ENCODE data around the gene HEG1.

HEG1 gene

GRCh38 chr3:125069968-125070745 lies 14.4 kb upstream of the HEG1 start:
- FAIRE-seq: no peak

- no peak for FAIRE-seq
Measured at GRCh38 chr3:125069452-125069851, 13.7 kb upstream of the HEG1 start.

- FAIRE-seq: no peak
Measured at GRCh38 chr3:125068265-125068664, 12.5 kb upstream of the HEG1 start.

- FAIRE-seq: no peak
Measured at GRCh38 chr3:125067225-125067624, 11.4 kb upstream of the HEG1 start.

GRCh38 chr3:125062904-125063618 lies 7.3 kb upstream of the HEG1 start:
- FAIRE-seq: no peak

- FAIRE-seq: no peak
Measured at GRCh38 chr3:125061646-125062045, 5.8 kb upstream of the HEG1 start.

- no peak for FAIRE-seq
Measured at GRCh38 chr3:125061170-125061569, 5.4 kb upstream of the HEG1 start.

GRCh38 chr3:125059488-125060245 lies 3.9 kb upstream of the HEG1 start:
- FAIRE-seq: no peak

GRCh38 chr3:125058959-125059358 lies 3.2 kb upstream of the HEG1 start:
- FAIRE-seq: no peak

- FAIRE-seq: no peak
Measured at GRCh38 chr3:125058529-125058928, 2.7 kb upstream of the HEG1 start.

GRCh38 chr3:125057186-125057850 lies 1.5 kb upstream of the HEG1 start:
- FAIRE-seq: no peak

GRCh38 chr3:125055331-125055912 lies 375 bp downstream of the HEG1 start:
- no peak for FAIRE-seq

GRCh38 chr3:125054449-125055329 lies 1.1 kb downstream of the HEG1 start:
- FAIRE-seq: no peak

GRCh38 chr3:125054062-125054448 lies 1.7 kb downstream of the HEG1 start:
- no peak for FAIRE-seq

GRCh38 chr3:125053304-125053699 lies 2.5 kb downstream of the HEG1 start:
- FAIRE-seq: no peak

- FAIRE-seq: no peak
Measured at GRCh38 chr3:125052624-125053303, 3.0 kb downstream of the HEG1 start.

GRCh38 chr3:125051715-125052581 lies 3.8 kb downstream of the HEG1 start:
- FAIRE-seq: no peak

GRCh38 chr3:125051205-125051604 lies 4.6 kb downstream of the HEG1 start:
- FAIRE-seq: no peak

GRCh38 chr3:125050488-125051090 lies 5.2 kb downstream of the HEG1 start:
- FAIRE-seq: no peak

GRCh38 chr3:125048282-125048681 lies 7.5 kb downstream of the HEG1 start:
- FAIRE-seq: no peak

Measured in endometrium (tissue), 2 donors.